ENCODE results near the gene CDK5RAP3. TPM values are rescaled to one million over a fixed set of nuclear protein-coding genes. Genes with fewer than 3 reads are reported as not detected.
A peak's percentile ranks its signal among the peaks of the same experiment; 100 is the strongest.

CDK5RAP3 gene
- total and polyA plus RNA-seq, 2 of the 13 experiments (the other 11 are each of a cell fraction or from before 2014, with no cell fraction given): 128 to 154 TPM

GRCh38 chr17:48026502-48027321 is 55.8 kb downstream of the CDK5RAP3 start (continued):
- TF ChIP-seq RERE (CRISPR knock-in tag; IDR thresholded peaks at IDR 0.05; ENCODE audit: low read depth) (no peak), ZNF432 (CRISPR knock-in tag; IDR thresholded peaks at IDR 0.05; ENCODE audit: borderline replicate concordance) (no peak), RBM39 (IDR thresholded peaks at IDR 0.05; ENCODE audit: low read depth, low read length, poor library complexity, severe bottlenecking) (peak; percentile 46), ATRX (CRISPR knock-in tag; IDR thresholded peaks at IDR 0.05; ENCODE audit: borderline replicate concordance) (no peak), ARID3A (IDR thresholded peaks at IDR 0.05; ENCODE audit: low read depth, low read length) (no peak), HNRNPK (IDR thresholded peaks at IDR 0.05; ENCODE audit: low read depth, low read length, poor library complexity, severe bottlenecking) (no peak), POLR2AphosphoS5 (IDR thresholded peaks at IDR 0.05; ENCODE audit: low read depth, low read length) (no peak), ZNF333 (CRISPR knock-in tag; IDR thresholded peaks at IDR 0.05; ENCODE audit: borderline replicate concordance) (no peak), ZNF17 (CRISPR knock-in tag; IDR thresholded peaks at IDR 0.05) (no peak), FOXA3 (CRISPR knock-in tag; IDR thresholded peaks at IDR 0.05) (no peak), DPF2 (CRISPR knock-in tag; IDR thresholded peaks at IDR 0.05; ENCODE audit: borderline replicate concordance, low read depth) (no peak), ZFP41 (CRISPR knock-in tag; IDR thresholded peaks at IDR 0.05; ENCODE audit: borderline replicate concordance) (peak; percentile 3; the same call in 1 of the 2 replicates), HOXA3 (CRISPR knock-in tag; IDR thresholded peaks at IDR 0.05) (0 out of 2 replicates have a peak, but pooled peaks have one; percentile 30), PREB (CRISPR knock-in tag; IDR thresholded peaks at IDR 0.05) (no peak), STAG1 (CRISPR knock-in tag; IDR thresholded peaks at IDR 0.05) (peak; percentile 95), ZNF367 (CRISPR knock-in tag; IDR thresholded peaks at IDR 0.05; ENCODE audit: borderline replicate concordance) (no peak), ZNF329 (CRISPR knock-in tag; IDR thresholded peaks at IDR 0.05; ENCODE audit: low read depth) (no peak), GRHL1 (CRISPR knock-in tag; conservative IDR thresholded peaks at IDR 0.05) (no peak), ELF4 (CRISPR knock-in tag; IDR thresholded peaks at IDR 0.05; ENCODE audit: borderline replicate concordance) (no peak)
